HEK293T (cell line): ENCODE results near the gene SERINC1.

Experiments used
- ARNT ChIP-seq: fragments of 450-650 bp; IDR thresholded peaks from 2 replicates; pipeline ENCODE4 v1.6.1; 2017; ENCODE audit warnings: mild to moderate bottlenecking
- BHLHE40 ChIP-seq: fragments of 450-650 bp; IDR thresholded peaks from 2 replicates; pipeline ENCODE4 v1.6.1; 2016; ENCODE audit warnings: mild to moderate bottlenecking, moderate library complexity, borderline replicate concordance
- ELF4 ChIP-seq: fragments of 450-650 bp; IDR thresholded peaks from 2 replicates; pipeline ENCODE4 v1.6.1; 2017; ENCODE audit warnings: antibody characterized with exemption
- FOXK2 ChIP-seq: fragments of 450-650 bp; IDR thresholded peaks from 2 replicates; pipeline ENCODE4 v1.6.1; 2016; ENCODE audit warnings: mild to moderate bottlenecking
- FOXM1 ChIP-seq: fragments of 450-650 bp; IDR thresholded peaks from 2 replicates; pipeline ENCODE4 v1.6.1; 2017; ENCODE audit warnings: mild to moderate bottlenecking, borderline replicate concordance
- HDGF ChIP-seq: fragments of 450-650 bp; IDR thresholded peaks from 2 replicates; pipeline ENCODE4 v1.6.1; 2017; ENCODE audit warnings: antibody characterized with exemption, borderline replicate concordance
- NFRKB ChIP-seq: fragments of 450-650 bp; IDR thresholded peaks from 2 replicates; pipeline ENCODE4 v1.6.1; 2016; ENCODE audit warnings: mild to moderate bottlenecking, moderate library complexity
- ZNF384 ChIP-seq: fragments of 450-650 bp; IDR thresholded peaks from 2 replicates; pipeline ENCODE4 v1.6.1; 2016
- TF ChIP-seq, protein P1 (sequence below): fragments of 450-650 bp; IDR thresholded peaks from 2 replicates; pipeline ENCODE4 v1.6.1; 2016

- TF ChIP-seq NFRKB (no peak), ELF4 (no peak), HDGF (no peak), FOXK2 (no peak), BHLHE40 (no peak), ARNT (no peak), FOXM1 (no peak), ZNF384 (no peak)
- TF ChIP-seq, protein P1, sequence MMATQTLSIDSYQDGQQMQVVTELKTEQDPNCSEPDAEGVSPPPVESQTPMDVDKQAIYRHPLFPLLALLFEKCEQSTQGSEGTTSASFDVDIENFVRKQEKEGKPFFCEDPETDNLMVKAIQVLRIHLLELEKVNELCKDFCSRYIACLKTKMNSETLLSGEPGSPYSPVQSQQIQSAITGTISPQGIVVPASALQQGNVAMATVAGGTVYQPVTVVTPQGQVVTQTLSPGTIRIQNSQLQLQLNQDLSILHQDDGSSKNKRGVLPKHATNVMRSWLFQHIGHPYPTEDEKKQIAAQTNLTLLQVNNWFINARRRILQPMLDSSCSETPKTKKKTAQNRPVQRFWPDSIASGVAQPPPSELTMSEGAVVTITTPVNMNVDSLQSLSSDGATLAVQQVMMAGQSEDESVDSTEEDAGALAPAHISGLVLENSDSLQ, result peak; percentile 85
Observed at GRCh38 chr6:122399348-122400120, 72.1 kb downstream of the SERINC1 start, which contains the start of gene HSF2.
